Body of pancreas (tissue), 4 donors: Measurements from ENCODE around the gene NUDT19. TPM values are rescaled to one million over a fixed set of nuclear protein-coding genes. Genes with fewer than 3 reads are reported as not detected.
"Not testable (repeated sequence)": the region's sequence is repeated elsewhere in the genome, so short reads cannot be mapped to it uniquely, and the experiment has no call there.

ENCODE experiments used
- ATAC-seq: fragments of 150-250 bp; one replicate; pipeline ENCODE4 v1.9.1; 2016
- DNase-seq, 4 donors: peaks; one replicate each; pipeline ENCODE4 v3.0.0-alpha.2; 2019
- H3K27ac ChIP-seq, 4 donors: fragments of 200-600 bp; sonication (generic); 1 replicate in 3 of 4; 2 replicates in 1 of 4; pipeline versions ENCODE4 v1.5.1 to v1.6.1; 2016 to 2019; ENCODE audit warnings: mild to moderate bottlenecking in 1 of 4, mixed read lengths in 1 of 4, moderate library complexity in 1 of 4
- H3K27me3 ChIP-seq, 2 donors: fragments of 200-600 bp; sonication (generic); one replicate each; pipeline ENCODE4 v1.6.0; 2016; ENCODE audit warnings: mild to moderate bottlenecking in 1 of 2
- H3K36me3 ChIP-seq, 2 donors: fragments of 200-600 bp; sonication (generic); replicated peaks in 1 of 2; 2 replicates each; pipeline ENCODE4 v1.5.1; 2016; ENCODE audit warnings: low read depth in 2 of 2; ENCODE audit not compliant: insufficient read depth in 1 of 2
- H3K4me1 ChIP-seq: fragments of 200-600 bp; sonication (generic); one replicate; pipeline ENCODE4 v1.6.0; 2016
- H3K4me3 ChIP-seq, 2 donors: fragments of 200-600 bp; sonication (generic); 1 replicate in 1 of 2; 2 replicates in 1 of 2; pipeline ENCODE4 v1.5.1; 2016 to 2019
- H3K9me3 ChIP-seq, 3 donors: fragments of 200-600 bp; sonication (generic); 1 replicate in 2 of 3; 2 replicates in 1 of 3; pipeline ENCODE4 v1.5.1; 2016
- POLR2A ChIP-seq, 3 donors: fragments of 450-650 bp; IDR thresholded peaks; one replicate each; pipeline ENCODE4 v1.6.1; 2016; ENCODE audit warnings: antibody characterized with exemption in 3 of 3, mild to moderate bottlenecking in 2 of 3
- WGBS, 2 donors: methylation state at CpG; one replicate each; pipeline ENCODE4 v1.1.5; 2017; 5-methylcytosine and 5-hydroxymethylcytosine counted together
- intact Hi-C: fragments of 100-400 bp; cut with DNase I; formaldehyde crosslinking; loops from one replicate; pipeline ENCODE4 v1.15.1; 2023
- total RNA-seq, 2 donors: library from RNA; depleted of rRNA; stranded (reverse); fragments of >200 nt; gene quantifications; one replicate each; pipeline ENCODE4 v1.1.0, GENCODE V29; 2016
- TF ChIP-seq, protein P1 (sequence below), 7 experiments: fragments of 450-650 bp in 4 of 7; fragments of 200-600 bp in 3 of 7; sonication (generic) in 3 of 7; IDR thresholded peaks; one replicate each; pipeline ENCODE4 v1.5.1; 2016 to 2019; ENCODE audit warnings: antibody characterized with exemption in 7 of 7

NUDT19 gene
- total RNA-seq, 2 donors from 2014 or later, result 2.3 to 3.9 TPM

DNA sequence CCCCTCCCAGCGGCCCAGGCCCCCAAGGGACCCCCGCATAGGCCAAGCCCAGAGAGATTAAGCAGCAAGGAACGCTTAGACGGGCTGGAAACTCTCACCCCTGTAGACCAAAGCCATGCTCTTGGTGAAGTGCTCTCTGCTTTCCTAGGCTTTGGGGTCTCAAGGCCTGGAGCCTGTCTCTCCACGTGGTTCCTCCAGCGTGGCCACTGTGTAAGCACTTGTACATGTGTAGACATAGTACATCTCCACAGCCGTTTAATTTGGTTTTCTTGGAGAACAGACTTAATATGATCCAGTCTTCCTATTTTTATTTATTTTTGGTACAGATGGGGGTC is 1.1 kb downstream of the NUDT19 start:
- H3K9me3 ChIP-seq, result no peaks in the 10 kb centered on the region
- 24 to 38% methylated on average over 4 to 7 of the region's 7 CpGs for WGBS, 2 donors
- peaks cover 64% of the 10 kb centered on the region for H3K4me1 ChIP-seq
- intact Hi-C loops, result no loop called here
- H3K27me3 ChIP-seq, result no peaks in the 10 kb centered on the region
- H3K36me3 ChIP-seq, result no peaks in the 10 kb centered on the region
- peak overlapping the region in 3 of 4 donors; percentile 64 to 91 (median 87) for H3K27ac ChIP-seq
- TF ChIP-seq, protein P1, sequence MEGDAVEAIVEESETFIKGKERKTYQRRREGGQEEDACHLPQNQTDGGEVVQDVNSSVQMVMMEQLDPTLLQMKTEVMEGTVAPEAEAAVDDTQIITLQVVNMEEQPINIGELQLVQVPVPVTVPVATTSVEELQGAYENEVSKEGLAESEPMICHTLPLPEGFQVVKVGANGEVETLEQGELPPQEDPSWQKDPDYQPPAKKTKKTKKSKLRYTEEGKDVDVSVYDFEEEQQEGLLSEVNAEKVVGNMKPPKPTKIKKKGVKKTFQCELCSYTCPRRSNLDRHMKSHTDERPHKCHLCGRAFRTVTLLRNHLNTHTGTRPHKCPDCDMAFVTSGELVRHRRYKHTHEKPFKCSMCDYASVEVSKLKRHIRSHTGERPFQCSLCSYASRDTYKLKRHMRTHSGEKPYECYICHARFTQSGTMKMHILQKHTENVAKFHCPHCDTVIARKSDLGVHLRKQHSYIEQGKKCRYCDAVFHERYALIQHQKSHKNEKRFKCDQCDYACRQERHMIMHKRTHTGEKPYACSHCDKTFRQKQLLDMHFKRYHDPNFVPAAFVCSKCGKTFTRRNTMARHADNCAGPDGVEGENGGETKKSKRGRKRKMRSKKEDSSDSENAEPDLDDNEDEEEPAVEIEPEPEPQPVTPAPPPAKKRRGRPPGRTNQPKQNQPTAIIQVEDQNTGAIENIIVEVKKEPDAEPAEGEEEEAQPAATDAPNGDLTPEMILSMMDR (IDR thresholded peaks at IDR 0.05), result no peak
- no peak for TF ChIP-seq POLR2A (IDR thresholded peaks at IDR 0.05)
- peak overlapping the region; percentile 29 to 73 for H3K4me3 ChIP-seq
- no peak for ATAC-seq
- DNase-seq, result no peak

DNA sequence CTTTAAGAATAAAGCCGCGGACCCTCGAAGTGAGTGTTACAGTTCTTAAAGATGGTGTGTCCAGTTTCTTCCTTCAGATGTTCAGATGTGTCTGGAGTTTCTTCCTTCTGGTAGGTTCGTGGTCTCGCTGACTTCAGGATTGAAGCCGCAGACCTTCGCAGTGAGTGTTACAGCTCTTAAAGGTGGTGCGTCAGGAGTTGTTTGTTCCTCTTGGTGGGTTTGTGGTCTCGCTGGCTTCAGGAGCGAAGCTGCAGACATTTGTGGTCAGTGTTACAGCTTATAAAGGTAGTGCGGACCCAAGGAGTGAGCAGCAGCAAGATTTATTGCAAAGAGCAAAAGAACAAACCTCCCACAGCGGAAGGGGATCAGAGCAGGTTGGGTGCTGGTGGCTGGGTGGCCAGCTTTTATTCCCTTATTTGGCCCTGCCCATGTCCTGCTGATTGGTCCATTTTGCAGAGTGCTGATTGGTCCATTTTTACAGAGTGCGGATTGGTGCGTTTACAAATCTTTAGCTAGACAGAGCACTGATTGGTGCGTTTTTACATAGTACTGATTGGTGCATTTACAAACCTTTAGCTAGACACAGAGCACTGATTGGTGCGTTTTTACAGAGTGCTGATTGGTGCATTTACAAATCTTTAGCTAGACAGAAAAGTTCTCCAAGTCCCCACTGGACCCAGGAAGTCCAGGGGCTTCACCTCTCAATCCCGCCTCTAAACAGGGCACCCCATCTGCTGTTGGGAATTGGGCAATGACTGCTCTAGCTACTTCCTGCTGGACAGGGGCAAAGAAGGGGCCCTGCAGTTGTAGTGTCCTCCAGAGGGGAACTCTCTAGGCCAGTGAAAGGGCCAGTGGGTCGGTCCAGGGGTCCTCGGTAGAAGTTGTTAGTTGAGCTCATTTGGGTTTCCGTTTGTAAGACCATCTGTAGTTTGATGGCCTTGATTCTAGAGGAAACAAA is 1.8 kb downstream of the NUDT19 start:
- H3K4me3 ChIP-seq, H3K9me3 ChIP-seq, ATAC-seq, H3K36me3 ChIP-seq, intact Hi-C loops, H3K27me3 ChIP-seq: not testable (repeated sequence)
- TF ChIP-seq POLR2A (IDR thresholded peaks at IDR 0.05), result peak in 2 of 3 donors; percentile 49 to 60
- WGBS, 2 donors, result 66 to 73% methylated on average over 20 of the region's 20 CpGs
- peak overlapping the region in 2 of 4 donors; percentile 57 to 87 for H3K27ac ChIP-seq
- peak in 2 of 4 donors; percentile 19 to 39 for DNase-seq
- H3K4me1 ChIP-seq, result peaks cover 64% of the 10 kb centered on the region

DNA sequence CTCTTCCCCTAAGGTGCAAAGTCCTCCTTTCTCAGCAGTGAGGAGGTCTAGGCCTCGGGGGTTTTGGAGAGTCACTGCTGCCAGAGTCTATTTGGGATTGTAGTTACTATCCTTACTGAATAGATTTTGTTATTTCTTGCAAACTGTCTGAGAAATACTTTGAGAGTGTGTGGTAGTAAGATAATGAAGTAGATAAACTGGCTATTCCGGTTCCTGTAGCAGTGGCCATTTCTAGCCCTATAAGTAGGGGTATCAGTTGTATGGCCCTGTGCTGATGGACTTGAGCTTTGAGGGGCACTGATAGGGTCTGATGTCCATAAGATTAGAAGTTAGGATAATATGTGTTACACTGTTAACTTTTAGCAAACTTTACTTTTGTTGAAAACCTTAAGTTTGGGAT is 2.7 kb downstream of the NUDT19 start:
- WGBS, 2 donors, result 19 to 24% methylated on average over 2 of the region's 2 CpGs
- H3K9me3 ChIP-seq, ATAC-seq, H3K27me3 ChIP-seq, DNase-seq, H3K4me3 ChIP-seq, H3K36me3 ChIP-seq, intact Hi-C loops: not testable (repeated sequence)
- Histone ChIP-seq H3K27ac (peak overlapping the region in 1 of 4 donors; percentile 57), H3K4me1 (peaks cover 64% of the 10 kb centered on the region)

DNA sequence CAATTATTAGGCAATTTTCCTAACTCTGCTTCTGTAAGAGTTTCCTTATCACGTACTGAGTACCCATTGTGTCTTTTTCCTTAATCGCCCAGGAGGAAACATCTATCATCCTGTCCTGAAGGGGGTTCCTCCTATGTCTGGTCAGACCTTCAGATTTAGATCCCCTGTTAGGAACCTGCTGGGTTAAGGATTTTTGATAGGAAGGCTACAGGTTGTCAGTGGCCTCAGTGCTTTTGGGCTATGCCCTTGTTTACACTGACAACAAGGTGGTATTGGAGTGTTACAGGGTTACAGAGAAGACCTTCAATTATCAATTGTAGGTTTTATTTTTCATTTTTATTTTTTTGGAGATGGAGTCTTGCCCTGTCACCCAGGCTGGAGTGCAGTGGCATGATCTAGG is 3.2 kb downstream of the NUDT19 start:
- intact Hi-C loops, H3K27ac ChIP-seq: not testable (repeated sequence)
- WGBS, 2 donors, result 23 to 29% methylated on average over 2 of the region's 2 CpGs

DNA sequence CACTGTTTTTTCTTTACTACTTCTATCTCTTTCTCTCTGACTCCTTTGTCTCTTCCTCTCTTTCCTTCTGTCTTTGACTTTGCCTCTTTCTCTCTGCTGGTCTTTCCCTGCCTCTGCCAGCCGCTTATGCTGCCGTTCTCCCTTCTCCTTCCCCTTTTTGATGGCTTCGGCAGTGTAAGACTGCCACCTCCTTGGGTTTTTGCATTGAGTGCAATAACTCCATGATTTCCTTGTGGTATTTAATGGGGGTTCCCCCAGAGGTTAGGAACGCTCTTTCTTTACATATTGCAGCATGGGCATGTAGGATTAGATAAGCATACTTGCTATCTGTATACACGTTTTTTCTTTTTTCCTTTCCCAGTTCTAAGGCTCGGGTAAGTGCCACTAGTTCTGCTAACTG is 3.9 kb downstream of the NUDT19 start:
- ATAC-seq, H3K4me3 ChIP-seq, H3K36me3 ChIP-seq, H3K9me3 ChIP-seq, H3K27me3 ChIP-seq, intact Hi-C loops: not testable (repeated sequence)
- H3K27ac ChIP-seq, result peak overlapping the region in 1 of 4 donors; percentile 46
- H3K4me1 ChIP-seq, result peaks cover 64% of the 10 kb centered on the region
- 35 to 44% methylated on average over 6 of the region's 6 CpGs for WGBS, 2 donors
- peak in 1 of 4 donors; percentile 8 for DNase-seq

More for the DNA sequence above, 3.2 kb downstream of the NUDT19 start:
- peaks cover 64% of the 10 kb centered on the region for H3K4me1 ChIP-seq
- not testable (repeated sequence) for H3K9me3 ChIP-seq, DNase-seq, H3K27me3 ChIP-seq, H3K4me3 ChIP-seq, ATAC-seq, H3K36me3 ChIP-seq

DNA sequence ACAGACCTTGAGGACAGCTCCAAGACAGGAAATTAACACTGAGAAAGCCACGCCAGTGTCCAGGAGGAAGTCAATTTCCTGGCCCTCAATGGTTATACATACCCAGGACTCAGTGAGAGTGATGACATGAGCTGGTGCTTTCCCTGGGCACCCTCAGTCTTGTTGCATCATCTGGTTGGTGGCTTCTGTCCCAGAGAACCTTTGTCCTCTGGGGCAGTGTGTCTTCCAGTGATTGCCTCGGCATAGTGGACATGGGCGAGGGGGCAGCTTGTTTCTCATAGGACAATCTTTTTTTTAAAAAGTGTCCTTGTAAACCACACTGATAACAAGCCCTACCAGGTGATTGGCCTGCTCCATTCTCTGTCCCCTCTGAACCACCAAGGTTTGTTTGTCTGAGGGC is 5.2 kb downstream of the NUDT19 start:
- intact Hi-C loops, ATAC-seq, H3K4me3 ChIP-seq, H3K9me3 ChIP-seq, H3K27me3 ChIP-seq, H3K36me3 ChIP-seq: not testable (repeated sequence)
- 43 to 56% methylated on average over 3 of the region's 3 CpGs for WGBS, 2 donors
- peak in 3 of 4 donors; percentile 34 to 60 (median 37) for DNase-seq
- Histone ChIP-seq H3K27ac (peak overlapping the region in 2 of 4 donors; percentile 37 to 46), H3K4me1 (peaks cover 65% of the 10 kb centered on the region)

DNA sequence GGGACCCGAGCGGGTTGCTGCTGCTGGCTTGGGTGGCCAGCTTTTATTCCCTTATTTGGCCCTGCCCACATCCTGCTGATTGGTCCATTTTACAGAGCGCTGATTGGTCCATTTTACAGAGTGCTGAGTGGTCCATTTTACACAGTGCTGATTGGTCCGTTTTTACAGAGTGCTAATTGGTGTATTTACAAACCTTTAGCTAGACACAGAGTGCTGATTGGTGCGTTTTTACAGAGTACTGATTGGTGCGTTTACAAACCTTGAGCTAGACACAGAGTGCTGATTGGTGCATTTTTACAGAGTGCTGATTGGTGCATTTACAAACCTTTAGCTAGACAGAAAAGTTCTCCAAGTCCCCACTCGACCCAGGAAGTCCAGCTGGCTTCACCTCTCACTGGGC is 8.5 kb downstream of the NUDT19 start:
- WGBS, 2 donors, result 87 to 92% methylated on average over 7 of the region's 7 CpGs
- intact Hi-C loops, H3K27ac ChIP-seq, H3K9me3 ChIP-seq, H3K27me3 ChIP-seq, H3K36me3 ChIP-seq, H3K4me3 ChIP-seq, ATAC-seq, DNase-seq: not testable (repeated sequence)
- H3K4me1 ChIP-seq, result peaks cover 52% of the 10 kb centered on the region
